Peyer's patch (tissue), 4 donors: ENCODE measurements around the gene MIER2. TPM values are rescaled to one million over a fixed set of nuclear protein-coding genes. Genes with fewer than 3 reads are reported as not detected.
"Not testable (repeated sequence)": the region's sequence is repeated elsewhere in the genome, so short reads cannot be mapped to it uniquely, and the experiment has no call there.

ENCODE experiments used
- DNase-seq, 3 donors: peaks; one replicate each; pipeline ENCODE4 v3.0.0-alpha.2; 2017 to 2019
- H3K27ac ChIP-seq, 4 donors: fragments of 200-600 bp; sonication (generic); one replicate each; pipeline ENCODE4 v1.5.1; 2016 to 2019
- H3K27me3 ChIP-seq, 2 donors: fragments of 200-600 bp; sonication (generic); one replicate each; pipeline ENCODE4 v1.5.1; 2019
- H3K36me3 ChIP-seq, 3 donors: fragments of 200-600 bp; sonication (generic); one replicate each; pipeline ENCODE4 v1.5.1; 2016 to 2019
- H3K4me1 ChIP-seq, 4 donors: fragments of 200-600 bp; sonication (generic); one replicate each; pipeline ENCODE4 v1.5.1; 2016 to 2019
- H3K4me3 ChIP-seq, 4 donors: fragments of 200-600 bp; sonication (generic); 1 replicate in 3 of 4; 2 replicates in 1 of 4; pipeline ENCODE4 v1.5.1; 2016 to 2019; ENCODE audit warnings: mild to moderate bottlenecking in 1 of 4
- H3K9me3 ChIP-seq, 4 donors: fragments of 200-600 bp; sonication (generic); one replicate each; pipeline ENCODE4 v1.5.1; 2016 to 2019; ENCODE audit warnings: mild to moderate bottlenecking in 1 of 4
- CTCF ChIP-seq, 6 experiments: fragments of 450-650 bp in 4 of 6; fragments of 200-600 bp in 2 of 6; sonication (generic) in 1 of 6; IDR thresholded peaks; one replicate each; pipeline ENCODE4 v1.5.1; 2017 to 2019; ENCODE audit warnings: antibody characterized with exemption in 6 of 6, mild to moderate bottlenecking in 3 of 6, moderate library complexity in 1 of 6
- POLR2A ChIP-seq, 2 donors: fragments of 450-650 bp; IDR thresholded peaks; one replicate each; pipeline ENCODE4 v1.5.1; 2017; ENCODE audit warnings: antibody characterized with exemption in 2 of 2, mild to moderate bottlenecking in 2 of 2, moderate library complexity in 2 of 2
- total RNA-seq, 4 donors: library from RNA; depleted of rRNA; stranded (reverse); fragments of >200 nt; gene quantifications; one replicate each; pipeline ENCODE4 v1.1.0, GENCODE V29; 2016

MIER2 gene
- 10 to 100 TPM in 3 of 4 donors, 1 to 10 TPM in 1; 6.0 to 27.3 (median 20.9) TPM for total RNA-seq

- peak; percentile 83 to 91 (median 90) for DNase-seq
- no peak for TF ChIP-seq POLR2A (IDR thresholded peaks at IDR 0.05)
- no peak for TF ChIP-seq CTCF (IDR thresholded peaks at IDR 0.05)
Observed at GRCh38 chr19:344625-345319, at the start of gene MIER2. Gene MIER2, minus strand, starts transcription at chr19:344796. Its CDS starts 14 bp downstream, at chr19:344782.

GRCh38 chr19:393560-393959 is 49.0 kb upstream of the MIER2 start:
- not testable (repeated sequence) for H3K36me3 ChIP-seq, H3K27me3 ChIP-seq, DNase-seq

More at GRCh38 chr19:344625-345319, at the start of gene MIER2:
- H3K4me1 ChIP-seq: peaks cover 0 to 46% (median 7%) of the 10 kb centered on the region in 4 donors
- H3K9me3 ChIP-seq: no peaks in the 10 kb centered on the region
- H3K36me3 ChIP-seq: no peaks in the 10 kb centered on the region
- peak within 1 kb of the TSS; percentile 58 to 87 (median 77) for H3K27ac ChIP-seq
- H3K4me3 ChIP-seq: peak within 1 kb of the TSS; percentile 73 to 100 (median 96)
- no peaks in the 10 kb centered on the region for H3K27me3 ChIP-seq

GRCh38 chr19:392375-392970 is 47.9 kb upstream of the MIER2 start:
- H3K27ac ChIP-seq: no peak overlapping the region
- DNase-seq: no peak
- no peaks in the 10 kb centered on the region for H3K9me3 ChIP-seq
- H3K27me3 ChIP-seq: no peaks in the 10 kb centered on the region
- no peak for TF ChIP-seq CTCF (IDR thresholded peaks at IDR 0.05)
- TF ChIP-seq POLR2A (IDR thresholded peaks at IDR 0.05): no peak
- H3K4me3 ChIP-seq: no peak overlapping the region
- H3K4me1 ChIP-seq: no peaks in the 10 kb centered on the region
- H3K36me3 ChIP-seq: no peaks in the 10 kb centered on the region

More at GRCh38 chr19:393560-393959, 49.0 kb upstream of the MIER2 start:
- H3K27ac ChIP-seq, H3K4me1 ChIP-seq, H3K4me3 ChIP-seq, H3K9me3 ChIP-seq: not testable (repeated sequence)

GRCh38 chr19:391726-392374 is 47.3 kb upstream of the MIER2 start:
- Histone ChIP-seq H3K27me3 (no peaks in the 10 kb centered on the region), H3K27ac (no peak overlapping the region), H3K4me1 (no peaks in the 10 kb centered on the region), H3K4me3 (no peak overlapping the region), H3K36me3 (no peaks in the 10 kb centered on the region), H3K9me3 (no peaks in the 10 kb centered on the region)
- TF ChIP-seq POLR2A (IDR thresholded peaks at IDR 0.05) (no peak), CTCF (IDR thresholded peaks at IDR 0.05) (no peak)
- DNase-seq: peak in 1 of 3 donors; percentile 11

GRCh38 chr19:391207-391557 is 46.6 kb upstream of the MIER2 start:
- no peak overlapping the region for H3K4me3 ChIP-seq
- H3K36me3 ChIP-seq: no peaks in the 10 kb centered on the region
- DNase-seq: no peak
- H3K4me1 ChIP-seq: no peaks in the 10 kb centered on the region
- TF ChIP-seq CTCF (IDR thresholded peaks at IDR 0.05) (no peak), POLR2A (IDR thresholded peaks at IDR 0.05) (no peak)
- no peak overlapping the region for H3K27ac ChIP-seq
- no peaks in the 10 kb centered on the region for H3K9me3 ChIP-seq
- H3K27me3 ChIP-seq: no peaks in the 10 kb centered on the region
